Left hindlimb (tissue), 1 donor: ENCODE data around the gene PHETA1.

Experiments
- DNase-seq: peaks from one replicate; pipeline ENCODE4 v3.0.0-alpha.2; 2018

Gene PHETA1

DNA sequence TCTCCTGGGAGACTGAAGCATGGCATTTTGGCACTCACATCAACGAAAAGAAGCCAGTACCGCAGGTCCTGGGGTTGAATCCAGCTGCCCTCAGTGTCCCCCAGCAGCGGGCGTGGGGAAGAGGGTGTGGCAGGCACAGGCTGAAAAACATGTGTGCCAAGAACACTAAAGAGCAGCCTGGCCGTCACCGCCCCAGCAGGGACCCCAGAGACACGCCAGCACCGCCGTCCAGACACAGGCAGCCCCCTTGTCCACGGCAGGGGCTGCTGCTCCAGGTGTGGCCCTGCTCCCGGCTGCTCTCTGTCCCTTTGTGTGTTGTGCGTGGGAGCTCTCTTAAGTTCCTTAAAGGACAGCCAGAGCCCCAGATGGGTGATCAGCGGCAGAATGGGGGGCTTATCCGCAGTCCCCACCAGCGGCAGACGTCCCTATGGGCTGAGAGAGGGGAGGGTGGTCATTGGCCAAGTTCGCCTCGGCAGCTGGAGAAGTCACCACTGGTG lies 556 bp downstream of the PHETA1 start:
- DNase-seq: no peak

DNA sequence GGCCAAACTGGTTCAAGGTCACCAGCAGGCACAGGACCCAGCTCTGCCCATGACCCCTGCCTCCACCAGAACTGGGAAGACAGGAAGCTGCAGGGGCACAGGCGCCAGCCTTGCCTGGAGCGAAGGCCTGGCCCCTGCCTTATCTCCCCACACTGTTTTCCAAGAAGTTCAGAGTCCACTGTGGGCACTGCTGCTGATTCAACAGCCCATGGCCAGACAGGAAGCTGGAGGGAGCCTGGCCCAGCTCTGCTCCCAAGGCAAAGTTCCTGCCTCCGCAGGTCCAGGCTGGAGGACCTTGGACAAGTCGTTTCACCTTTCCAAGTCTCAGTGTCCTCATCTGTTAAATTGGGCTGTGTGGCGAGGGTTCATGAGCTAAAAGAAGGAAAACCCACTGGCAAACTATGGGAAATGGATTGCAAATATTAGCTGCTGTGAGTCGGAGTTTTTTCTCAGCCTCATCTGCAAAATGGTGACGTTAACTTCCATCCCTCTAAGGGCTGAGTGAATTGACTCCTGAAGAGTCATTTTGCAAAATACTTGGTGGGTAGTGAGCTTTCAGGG lies 1.2 kb downstream of the PHETA1 start:
- DNase-seq: no peak

DNA sequence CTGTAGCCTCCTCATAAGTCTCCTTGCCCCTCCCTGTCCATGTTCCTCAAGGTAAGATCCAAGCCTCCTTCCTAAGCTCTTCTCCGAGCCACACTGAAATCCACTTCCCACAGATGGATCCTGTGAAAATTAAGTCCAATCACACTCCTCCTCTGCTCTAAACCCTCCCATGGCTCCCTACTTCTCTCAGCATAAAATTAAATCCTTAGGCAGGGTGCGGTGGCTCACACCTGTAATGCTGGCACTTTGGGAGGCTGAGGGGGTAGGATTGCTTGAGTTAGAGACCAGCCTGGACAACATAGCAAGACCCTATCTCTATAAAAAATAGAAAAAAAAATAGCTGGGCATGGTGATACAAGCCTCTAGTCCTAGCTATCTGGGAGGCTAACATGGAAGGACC lies 2.3 kb downstream of the PHETA1 start:
- no peak for DNase-seq

DNA sequence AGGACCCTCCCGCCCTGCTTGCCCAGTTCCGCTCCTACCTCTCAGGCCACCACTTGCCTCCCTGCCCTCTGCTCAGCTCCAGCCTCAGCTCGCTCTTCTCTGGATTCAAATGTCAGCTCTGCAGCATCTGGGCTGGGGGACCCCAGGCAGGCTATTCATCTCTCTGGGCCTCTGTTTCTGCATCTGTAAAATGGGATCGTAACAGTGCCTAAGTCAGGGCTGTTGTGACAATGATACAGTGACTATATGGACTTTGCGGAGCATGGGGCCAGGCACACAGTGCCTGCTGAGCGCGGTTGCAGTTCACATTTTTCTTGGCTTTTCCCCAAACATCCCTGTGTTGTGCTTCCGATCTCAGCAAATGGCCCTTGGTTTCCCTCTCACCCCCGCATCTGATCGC lies 2.8 kb downstream of the PHETA1 start:
- DNase-seq: no peak

DNA sequence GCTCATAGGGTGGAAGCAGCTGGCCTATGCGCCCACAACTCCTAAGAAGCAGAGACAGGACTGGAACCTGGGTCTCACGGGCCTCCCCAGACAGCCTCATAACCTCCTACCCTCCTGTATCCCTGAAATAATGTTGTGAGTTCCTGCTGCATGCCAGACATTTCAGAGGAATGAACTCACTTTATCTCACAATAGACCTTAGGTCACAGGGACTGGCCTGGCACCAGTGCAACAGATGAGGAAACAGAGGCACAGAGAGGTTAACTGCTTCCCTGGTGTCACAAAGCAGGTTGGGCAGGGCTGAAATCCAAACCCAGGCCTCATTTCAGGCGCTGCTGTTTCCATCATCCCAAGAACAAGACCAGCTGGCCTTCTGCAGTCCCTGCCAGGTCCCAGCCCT lies 5.3 kb downstream of the PHETA1 start:
- no peak for DNase-seq

DNA sequence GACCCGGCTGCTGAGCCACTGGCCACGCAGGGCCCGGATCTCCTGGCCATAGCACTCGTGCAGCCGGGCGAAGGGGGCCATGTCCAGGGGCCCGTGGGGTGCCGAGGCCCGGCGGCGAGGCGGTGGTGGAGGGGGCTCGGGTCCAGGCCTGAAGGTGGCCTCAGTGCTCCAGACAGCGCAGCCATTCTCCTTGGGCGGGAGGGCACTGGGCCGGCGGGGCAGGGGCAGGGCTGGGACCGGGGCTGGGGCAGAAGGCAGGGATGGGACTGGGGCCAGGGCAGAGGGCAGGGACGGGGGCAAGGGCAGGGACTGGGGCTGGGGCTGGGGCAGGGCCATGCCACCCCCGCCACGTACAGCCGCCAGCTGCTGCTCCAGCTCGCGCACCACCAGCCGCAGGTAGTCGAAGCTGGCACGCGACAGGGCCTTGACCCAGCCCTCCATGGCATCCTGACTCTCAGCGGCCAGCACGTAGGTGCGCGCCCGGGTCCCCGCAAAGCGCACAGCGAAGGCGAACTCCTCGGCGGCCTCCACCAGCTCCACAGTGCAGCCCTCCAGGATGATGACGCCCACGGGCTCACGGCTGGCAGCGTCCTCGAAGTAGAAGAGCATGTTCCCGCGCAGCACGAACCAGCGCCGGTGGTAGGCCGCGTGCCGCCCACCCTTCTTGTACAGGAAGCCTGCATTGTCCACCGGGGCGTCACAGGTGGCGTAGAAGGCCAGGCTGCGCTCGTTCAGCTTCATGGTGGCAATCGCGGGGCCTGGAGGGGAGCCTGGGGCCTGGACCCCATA lies 6.0 kb downstream of the PHETA1 start:
- DNase-seq: no peak

DNA sequence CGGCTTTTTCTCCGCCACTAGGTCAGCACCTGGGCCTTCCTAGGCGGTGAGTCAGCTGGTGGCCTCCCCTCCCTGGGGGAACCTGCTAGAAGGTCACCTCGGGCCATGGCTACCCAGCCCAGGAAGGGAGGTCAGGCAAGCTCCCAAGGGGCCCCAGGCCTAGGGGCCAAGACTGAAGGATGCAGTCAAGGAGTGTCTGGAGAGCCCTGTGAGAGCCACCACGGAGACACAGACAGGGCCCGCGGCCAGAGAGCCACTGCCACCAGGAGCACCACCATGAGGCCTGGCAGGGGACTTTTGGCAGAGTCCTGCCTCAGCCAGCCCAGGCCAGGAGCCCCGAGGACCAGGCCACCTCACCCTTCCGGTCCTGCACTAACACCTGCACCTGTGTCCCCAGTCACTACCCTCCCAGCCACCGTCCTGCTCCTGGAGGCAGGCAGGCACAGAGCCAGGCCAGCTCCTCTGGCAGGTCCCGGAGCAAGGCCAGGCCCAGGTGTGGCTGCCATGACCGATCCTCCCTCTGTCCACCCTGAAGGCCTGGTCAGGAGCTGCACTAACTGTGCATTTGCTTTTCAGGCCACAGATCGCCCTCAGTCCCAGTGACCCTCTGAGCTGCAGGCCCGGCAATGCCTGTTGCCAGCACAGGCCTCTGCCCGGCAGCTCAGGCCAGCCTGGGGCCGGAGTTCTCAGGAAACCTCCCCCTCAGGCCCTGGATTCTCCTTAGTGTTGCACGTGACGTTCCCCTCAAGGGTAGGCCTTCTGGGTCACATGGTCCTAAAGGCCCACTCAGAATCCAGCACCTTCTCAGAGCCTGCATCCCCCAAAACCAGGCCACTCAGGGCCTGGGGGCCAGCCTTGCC lies 6.9 kb downstream of the PHETA1 start:
- DNase-seq: no peak

DNA sequence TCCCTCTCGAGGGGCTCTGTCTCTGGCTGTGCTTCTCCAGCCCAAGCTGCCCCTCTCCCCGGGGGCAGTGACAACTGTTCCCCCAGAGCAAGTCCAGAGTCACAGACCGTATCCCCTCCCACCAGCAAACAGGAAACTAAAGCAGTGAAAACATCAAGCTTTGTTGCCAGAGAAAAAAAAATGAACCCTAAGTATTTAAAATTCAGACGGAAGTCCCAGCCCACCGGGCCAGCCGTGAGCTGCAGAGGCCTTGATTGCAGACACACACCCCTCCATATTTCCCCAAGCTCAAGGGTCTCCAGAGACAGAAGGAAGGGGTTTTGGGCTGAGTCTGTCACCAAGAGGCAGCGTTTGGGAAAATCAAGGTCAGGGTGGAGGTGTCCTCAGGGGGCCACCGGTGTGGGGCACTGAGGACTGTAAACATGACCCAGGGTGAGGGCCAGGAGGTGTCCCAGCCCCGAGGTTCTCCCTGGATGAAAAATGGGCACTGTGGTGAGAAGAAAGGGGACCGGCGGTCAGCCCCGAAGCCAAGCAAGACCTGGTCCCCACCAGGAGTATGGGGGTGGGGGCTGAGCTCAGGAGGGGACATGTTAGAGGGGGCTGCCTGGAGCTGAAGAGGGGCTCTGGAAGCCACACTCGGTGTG lies 7.7 kb downstream of the PHETA1 start:
- DNase-seq: no peak

DNA sequence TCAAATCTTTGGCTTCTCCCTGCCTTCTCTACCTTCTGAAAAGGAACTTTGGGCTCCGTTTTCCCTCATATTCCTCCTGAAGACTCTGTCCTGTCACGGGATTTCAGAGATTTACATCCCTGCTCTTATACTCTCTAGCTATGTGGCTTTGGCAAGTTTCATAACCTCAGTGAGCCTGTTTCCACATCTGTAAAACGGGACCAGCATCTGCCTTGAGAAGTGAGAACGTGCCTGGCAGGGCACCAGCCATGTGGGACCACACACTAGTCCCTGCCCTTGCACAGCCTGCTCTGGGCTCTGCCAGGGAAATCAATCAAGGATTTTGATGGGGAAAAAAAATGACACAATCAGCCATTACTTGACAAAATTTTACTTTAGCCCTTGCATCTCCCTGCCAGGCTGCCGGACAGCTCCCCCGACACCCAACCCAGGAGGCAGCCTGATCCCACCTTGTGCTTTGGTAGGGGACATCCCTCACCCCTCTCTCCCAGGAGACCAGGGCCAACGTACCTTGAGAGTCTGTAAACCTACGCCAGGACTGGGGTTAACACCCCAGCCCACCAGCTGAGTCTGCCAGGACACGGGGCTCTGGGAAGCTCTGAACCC lies 8.5 kb downstream of the PHETA1 start:
- no peak for DNase-seq

DNA sequence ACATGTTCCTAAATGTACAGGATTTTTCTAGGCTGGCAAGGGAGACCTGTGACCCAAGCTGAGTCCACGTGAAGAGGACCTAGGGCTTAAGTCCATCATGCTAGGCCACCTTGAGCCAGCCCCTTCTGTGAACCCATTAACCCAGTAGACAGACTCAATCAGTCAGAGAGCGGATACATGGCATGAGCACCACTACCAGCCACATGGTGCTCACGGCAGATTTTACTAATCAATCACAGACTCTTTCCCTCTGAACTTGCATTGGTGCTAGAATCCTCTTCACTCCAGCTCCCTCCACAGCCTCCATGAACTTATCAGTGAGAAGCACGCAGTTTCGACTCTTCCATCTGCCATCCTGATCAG lies 9.0 kb downstream of the PHETA1 start:
- DNase-seq: no peak

DNA sequence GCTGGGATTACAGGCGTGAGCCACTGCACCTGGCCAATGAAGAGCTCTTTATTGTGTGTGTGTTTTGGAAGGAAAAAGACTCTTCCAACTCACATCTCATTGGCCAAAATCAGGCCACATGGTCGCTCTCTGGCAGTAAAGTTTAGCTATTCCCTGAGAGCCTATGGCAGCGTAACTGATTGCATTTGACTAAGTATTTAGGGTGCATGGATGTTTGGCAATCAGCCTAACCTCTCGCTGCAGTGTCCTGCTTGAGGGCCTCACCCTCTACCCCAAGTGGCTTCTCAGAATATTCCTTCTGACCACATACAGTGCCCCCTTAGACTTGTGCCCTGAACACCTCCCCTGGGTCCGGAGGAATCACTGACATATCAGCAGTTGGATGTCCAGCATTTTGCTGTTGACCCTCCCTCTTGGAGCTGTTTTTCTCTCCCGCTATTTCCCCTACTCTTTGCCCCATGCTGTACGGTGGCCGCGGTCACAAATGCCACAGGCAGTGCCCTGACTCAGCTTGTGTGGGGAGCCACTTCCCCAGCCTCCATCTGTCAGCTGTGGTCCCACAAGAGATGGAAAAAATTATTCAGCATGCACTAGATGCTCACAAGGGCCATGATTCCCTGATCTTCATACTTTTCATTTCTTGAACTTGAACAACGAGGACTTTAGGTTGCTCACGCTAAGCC lies 9.5 kb downstream of the PHETA1 start:
- DNase-seq: no peak

DNA sequence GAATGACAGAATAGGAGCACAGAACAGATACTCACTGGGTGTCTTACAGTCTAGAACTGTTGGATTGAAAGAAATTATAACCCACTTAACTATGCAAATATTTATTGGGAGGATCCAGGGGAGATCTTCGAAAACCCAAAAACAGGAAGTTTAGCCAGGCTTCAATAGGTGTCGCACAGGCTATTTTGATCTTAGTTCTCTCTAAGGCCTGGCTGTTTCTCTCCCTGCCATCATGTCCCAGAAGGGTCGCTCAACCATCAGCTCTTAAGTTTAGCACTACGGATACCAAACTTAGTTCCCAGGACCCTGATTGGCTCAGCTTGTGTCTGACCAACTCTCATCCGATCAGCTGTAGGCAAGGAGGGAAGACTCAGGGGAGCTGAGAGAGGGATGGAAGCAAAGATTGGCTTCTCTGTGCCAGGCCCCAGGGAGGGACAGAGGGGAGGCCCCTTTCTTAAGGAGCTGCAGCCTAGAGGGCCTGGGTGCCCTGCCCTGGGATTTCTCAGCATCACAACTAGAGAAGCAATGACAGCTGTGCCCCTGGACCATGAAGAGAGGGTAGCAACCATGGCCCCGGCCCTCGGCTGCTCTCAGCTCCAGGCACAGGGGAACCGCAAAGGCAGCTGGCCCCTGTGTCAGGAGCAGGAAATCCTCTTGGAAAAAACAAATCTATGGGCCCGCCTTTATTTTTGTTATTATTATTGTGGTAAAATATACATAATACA lies 13.5 kb downstream of the PHETA1 start:
- DNase-seq: no peak

DNA sequence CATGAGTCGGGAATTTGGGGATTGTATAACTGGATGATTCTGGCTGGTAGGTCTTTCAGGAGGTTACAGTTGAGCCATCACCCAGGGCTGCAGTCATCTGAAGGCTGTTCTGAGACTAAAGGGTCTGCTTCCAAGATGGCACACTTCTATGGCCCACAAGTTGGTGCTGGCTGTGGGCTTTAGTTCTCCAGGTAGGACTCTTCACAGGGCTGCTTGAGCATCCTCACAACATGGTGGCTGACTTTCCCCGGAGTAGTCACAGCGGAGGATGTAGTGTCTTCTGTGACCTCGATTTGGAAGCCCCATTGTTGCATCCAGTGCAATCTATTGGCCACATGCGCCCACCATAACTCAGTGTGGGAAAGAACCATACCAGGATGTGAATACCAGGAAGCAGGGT lies 14.4 kb downstream of the PHETA1 start:
- no peak for DNase-seq

DNA sequence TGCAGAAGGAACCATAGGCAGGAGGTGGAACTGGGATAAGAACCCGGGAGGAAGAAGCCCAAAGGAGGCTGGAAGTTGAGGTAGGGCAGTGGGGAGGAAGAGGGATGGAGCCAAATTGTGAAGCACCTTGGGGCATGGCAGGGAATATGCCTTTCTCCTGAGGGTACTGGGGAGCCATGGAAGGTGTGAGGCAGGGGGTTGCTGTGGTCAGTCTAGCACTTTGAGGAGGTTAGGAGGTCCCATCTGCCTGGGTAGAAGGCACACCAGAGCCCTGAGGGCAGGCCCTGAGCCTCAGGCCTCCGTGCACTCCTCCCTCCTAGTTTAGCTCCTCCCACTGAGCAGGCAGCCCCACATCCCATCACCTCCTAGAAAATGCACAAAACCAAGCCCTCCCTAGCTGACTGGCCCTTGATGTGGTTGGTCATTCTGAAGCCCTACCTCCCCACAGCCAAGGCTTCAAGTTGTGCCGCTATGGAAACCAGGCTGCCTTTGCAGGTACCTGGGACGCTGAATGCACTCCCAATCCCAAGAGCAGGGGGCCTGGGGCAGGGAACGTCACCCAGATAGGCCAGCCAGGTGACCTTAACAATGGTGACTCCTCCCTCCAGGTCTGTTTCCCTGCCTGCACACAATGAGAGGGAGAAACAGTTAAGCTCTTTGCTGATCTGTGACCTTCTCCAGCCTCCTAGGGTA lies 15.1 kb downstream of the PHETA1 start:
- no peak for DNase-seq

DNA sequence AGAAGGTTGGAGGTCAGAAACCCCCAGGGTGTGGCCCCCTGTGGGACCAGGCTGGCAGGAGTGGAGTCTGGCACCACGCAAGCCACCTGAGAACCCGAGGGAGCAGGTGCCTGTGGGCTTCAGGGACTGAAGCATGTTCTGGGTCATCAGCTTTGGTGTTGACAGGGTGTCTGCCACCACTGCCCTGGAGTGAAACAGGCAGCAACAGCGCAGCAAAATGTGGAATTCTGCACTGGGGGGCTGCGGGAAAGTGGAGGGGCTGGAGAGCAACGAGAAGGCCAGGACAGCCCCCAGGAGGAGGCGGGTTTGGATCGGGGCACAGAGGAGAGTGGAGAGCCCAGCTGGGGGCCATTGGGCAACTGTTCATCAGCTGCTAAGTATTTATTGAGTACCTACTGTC lies 15.9 kb downstream of the PHETA1 start:
- DNase-seq: no peak

DNA sequence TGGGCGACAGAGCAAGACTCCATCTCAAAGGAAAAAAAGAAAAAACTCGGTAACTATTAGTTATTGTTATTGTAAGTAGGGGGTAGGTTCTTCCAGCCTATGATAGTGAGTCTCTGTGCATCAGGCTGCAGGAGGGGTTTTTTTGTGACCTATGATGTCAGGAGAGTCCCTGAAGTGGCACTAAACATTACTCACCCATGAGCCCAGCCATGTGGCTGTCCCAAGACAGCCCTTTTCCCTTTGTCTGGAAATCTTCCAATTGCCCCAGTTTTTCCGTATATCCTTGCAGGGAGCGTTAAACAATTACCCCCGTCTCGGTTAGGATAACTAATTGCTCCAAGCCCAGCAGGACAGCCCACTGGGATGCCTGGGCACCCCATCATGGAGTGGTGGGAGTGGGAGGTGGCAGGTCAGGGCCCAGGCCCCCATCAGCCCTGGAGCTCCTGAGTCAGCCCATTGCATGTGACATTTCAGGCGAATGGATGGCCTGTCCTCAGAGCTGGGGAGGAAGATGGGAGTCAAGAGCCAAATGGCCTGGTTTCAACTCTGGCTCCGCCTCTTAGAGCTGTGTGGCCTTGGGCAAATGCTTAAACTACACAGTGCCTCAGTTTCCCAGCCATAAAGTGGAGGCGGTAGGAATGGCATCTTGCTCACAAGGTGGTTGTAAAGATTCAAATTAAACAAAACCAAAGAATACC lies 16.4 kb downstream of the PHETA1 start:
- DNase-seq: no peak

DNA sequence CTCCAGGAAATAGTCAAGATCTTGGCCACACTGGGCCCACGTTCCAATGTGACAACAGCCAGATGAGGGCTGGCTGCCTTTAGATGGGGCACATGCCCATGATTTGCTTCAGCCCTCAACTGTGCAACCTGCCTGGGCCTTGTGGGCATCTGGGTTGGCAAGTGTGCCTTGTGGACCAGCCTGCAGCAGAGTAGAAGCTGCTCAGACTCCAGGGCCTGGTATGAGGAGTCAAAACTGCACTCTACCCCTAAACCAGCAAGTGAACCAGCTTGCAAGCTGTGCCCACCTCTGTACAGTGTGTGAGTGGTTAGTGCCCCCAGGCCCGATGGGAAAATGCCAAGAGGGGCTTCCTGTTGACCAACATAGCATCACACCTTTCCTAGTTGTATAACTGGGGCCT lies 17.9 kb downstream of the PHETA1 start:
- DNase-seq: no peak

DNA sequence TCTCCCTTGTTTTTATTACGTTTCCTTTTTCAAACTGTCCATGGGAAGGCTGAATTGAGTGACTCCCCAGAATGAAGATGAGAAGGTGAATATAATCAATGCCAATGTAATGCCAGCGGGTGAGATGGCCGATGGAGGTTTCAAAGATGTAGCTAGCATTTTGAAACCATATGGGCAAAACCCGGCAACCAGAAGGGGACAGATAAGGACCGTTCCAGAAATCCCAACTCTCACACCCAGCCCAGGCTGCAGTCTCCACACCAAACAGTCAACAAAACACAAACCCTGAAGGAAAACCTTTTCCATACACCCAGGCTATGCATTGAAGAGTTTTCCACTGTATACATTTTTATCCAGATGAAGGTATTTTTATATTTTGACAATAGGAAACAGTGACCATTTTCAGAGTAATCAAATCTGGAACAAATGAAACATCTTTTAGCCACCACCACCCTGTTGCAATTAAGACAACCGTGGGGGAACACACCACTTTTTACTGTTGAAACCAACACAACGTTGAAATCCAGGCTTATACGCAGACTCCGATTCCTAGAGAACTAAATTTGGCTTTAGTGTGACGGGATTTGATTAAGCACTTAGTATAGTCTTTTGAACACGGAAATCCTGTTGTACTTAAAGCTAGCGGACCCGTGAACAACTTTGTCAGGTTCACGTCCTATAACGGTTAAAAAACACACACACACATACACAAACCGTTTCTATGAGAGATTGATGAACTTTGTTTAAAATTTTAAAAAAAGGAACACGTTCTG lies 19.0 kb downstream of the PHETA1 start:
- no peak for DNase-seq

DNA sequence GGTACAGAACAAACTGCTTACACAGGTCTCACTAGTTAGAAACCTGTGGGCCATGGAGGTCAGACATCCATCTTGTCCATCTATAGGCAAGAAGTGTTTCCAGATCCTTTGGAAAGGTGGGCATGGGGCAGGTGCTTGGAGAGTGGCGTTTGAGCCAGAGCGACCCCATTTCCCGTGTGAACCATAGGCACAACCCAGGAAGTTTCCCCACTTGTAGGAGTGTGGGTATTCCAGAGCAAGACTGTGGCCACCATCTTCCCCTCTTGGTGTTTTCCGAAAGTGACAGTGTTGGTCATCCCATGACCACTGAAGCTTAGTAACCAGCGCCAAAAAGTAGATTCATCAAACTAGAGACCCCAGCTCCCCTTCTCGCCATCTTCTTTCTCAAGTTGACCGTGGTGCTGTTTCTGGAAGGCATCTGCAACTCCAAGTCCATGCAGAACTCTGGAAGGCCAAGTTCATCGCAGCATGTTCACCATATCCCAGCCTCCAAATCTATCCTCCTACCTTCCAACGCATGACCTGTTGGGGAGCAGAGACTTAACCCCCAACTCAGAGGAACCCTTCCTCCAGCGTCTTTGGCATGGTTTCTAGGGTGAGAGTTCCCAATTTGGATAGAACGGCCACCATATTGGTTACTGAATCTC lies 19.7 kb downstream of the PHETA1 start:
- DNase-seq: no peak
